Frontal cortex (tissue), 4 donors: ENCODE data around the gene RNF6. TPM values are rescaled to one million over a fixed set of nuclear protein-coding genes. Genes with fewer than 3 reads are reported as not detected.

Source experiments
- DNase-seq, 2 donors: peaks; one replicate each; pipeline ENCODE4 v3.0.0; 2012; ENCODE audit warnings: low spot score in 2 of 2
- FAIRE-seq: peaks from 2 replicates; lab custom pipeline; 2012; peaks lifted over from hg19 to GRCh38; lab: Jason Lieb, UNC
- total RNA-seq: library from RNA; depleted of rRNA; stranded (reverse); fragments of >200 nt; gene quantifications from one replicate; pipeline ENCODE4 v1.2.3, GENCODE V29; 2014
- donor health status: control.
- donor health status: control.
- donor health status: control.

RNF6 gene
- total RNA-seq, 1 donor from 2014 or later: 22.8 TPM

DNA sequence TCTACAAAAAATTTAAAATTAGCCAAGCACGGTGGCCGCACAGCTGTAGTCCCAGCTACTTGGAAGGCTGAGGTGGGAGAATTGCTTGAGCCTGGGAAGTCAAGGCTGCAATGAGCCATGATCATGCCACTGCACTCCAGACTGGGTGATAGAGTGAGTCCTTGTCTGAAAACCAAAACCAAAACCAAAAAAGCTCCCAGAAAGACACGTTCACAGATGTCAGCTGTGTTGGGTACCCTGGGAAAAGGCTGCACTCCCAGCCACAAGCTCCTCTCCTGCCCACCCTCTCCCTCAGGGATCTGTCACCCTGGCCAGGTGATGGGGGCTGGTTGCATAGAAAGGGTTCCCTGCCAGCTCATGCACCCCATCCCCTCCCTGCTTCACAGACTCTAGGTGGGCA is 53.3 kb downstream of the RNF6 start:
- no peak for FAIRE-seq
- no peak for DNase-seq

- DNase-seq (no peak), FAIRE-seq (no peak)
Measured at GRCh38 chr13:26168237-26168814, 53.8 kb downstream of the RNF6 start.

DNA sequence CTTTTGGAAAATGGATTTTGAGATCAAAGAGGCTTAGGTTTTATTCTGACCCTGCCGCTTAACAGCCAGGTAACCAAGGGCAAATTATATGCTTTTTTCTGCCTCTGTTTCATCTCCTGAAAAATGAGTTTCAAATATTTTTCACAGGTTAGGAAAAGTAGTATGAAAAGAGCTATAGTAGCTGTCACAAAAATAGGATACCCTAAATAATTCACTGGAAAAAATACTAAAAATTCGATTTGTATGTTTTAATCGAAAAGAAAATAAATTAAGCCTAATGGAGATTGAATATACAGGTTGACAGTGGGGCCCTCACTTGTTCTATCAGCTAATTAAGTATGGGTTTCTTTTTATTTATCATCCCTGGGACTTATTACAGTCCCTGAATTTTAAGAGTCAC is 58.3 kb downstream of the RNF6 start:
- no peak for FAIRE-seq
- DNase-seq: no peak

Other genes with a start within 250 kb of the RNF6 start
- 53.8 TPM for gene SHISA2, start 170.3 kb downstream of the RNF6 start, total RNA-seq
- gene CDK8, start 31.8 kb upstream of the RNF6 start, total RNA-seq: 59.9 TPM